BE2C (cell line): ENCODE measurements around the gene PRPF6.

ENCODE experiments used
- DNase-seq: peaks from one replicate; pipeline ENCODE4 v3.0.0-alpha.2; 2020
- H3K27me3 ChIP-seq: fragments of 250-450 bp; sonication (Bioruptor Pico); 2 replicates; pipeline ENCODE4 v1.5.1; 2020; ENCODE audit warnings: mild to moderate bottlenecking
- H3K36me3 ChIP-seq: fragments of 250-450 bp; sonication (Bioruptor Pico); 2 replicates; pipeline ENCODE4 v1.5.1; 2020; ENCODE audit warnings: mild to moderate bottlenecking
- H3K4me1 ChIP-seq: fragments of 250-450 bp; sonication (Bioruptor Pico); 2 replicates; pipeline ENCODE4 v1.5.1; 2020
- H3K4me3 ChIP-seq: 2 replicates; pipeline ENCODE4 v1.5.1; 2011; ENCODE audit warnings: low read depth, low read length
- H3K9me3 ChIP-seq: fragments of 250-450 bp; sonication (Bioruptor Pico); 2 replicates; pipeline ENCODE4 v1.5.1; 2020
- TF ChIP-seq, protein P1 (sequence below): IDR thresholded peaks from 2 replicates; pipeline ENCODE4 v1.5.1; 2012; ENCODE audit warnings: mild to moderate bottlenecking, low read depth, low read length

Gene PRPF6

DNA sequence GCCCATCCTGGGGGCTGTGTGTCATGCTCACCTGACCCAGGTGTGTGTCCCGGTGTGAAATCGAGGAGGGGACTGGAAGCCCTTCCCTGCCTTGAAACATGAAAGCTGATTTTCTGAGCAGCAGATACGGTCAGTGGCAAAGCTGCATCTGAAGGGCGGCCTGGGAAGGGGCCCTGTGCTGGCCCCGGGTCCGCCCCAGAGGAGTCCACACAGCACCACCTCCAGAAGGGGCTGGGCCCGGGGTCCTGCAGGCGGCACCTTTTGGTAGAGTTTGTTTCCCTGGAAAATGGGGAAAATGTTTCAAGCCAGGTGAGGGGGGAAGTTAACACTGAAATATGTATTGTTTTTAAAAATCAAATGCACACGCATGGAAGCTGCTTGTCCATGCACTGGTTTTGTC is 45.5 kb upstream of the PRPF6 start:
- Histone ChIP-seq H3K4me3 (no peak overlapping the region), H3K27me3 (no peaks in the 10 kb centered on the region), H3K9me3 (no peaks in the 10 kb centered on the region), H3K36me3 (peaks cover 61% of the 10 kb centered on the region), H3K4me1 (no peaks in the 10 kb centered on the region)
- no peak for DNase-seq
- TF ChIP-seq, protein P1, sequence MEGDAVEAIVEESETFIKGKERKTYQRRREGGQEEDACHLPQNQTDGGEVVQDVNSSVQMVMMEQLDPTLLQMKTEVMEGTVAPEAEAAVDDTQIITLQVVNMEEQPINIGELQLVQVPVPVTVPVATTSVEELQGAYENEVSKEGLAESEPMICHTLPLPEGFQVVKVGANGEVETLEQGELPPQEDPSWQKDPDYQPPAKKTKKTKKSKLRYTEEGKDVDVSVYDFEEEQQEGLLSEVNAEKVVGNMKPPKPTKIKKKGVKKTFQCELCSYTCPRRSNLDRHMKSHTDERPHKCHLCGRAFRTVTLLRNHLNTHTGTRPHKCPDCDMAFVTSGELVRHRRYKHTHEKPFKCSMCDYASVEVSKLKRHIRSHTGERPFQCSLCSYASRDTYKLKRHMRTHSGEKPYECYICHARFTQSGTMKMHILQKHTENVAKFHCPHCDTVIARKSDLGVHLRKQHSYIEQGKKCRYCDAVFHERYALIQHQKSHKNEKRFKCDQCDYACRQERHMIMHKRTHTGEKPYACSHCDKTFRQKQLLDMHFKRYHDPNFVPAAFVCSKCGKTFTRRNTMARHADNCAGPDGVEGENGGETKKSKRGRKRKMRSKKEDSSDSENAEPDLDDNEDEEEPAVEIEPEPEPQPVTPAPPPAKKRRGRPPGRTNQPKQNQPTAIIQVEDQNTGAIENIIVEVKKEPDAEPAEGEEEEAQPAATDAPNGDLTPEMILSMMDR = no peak

DNA sequence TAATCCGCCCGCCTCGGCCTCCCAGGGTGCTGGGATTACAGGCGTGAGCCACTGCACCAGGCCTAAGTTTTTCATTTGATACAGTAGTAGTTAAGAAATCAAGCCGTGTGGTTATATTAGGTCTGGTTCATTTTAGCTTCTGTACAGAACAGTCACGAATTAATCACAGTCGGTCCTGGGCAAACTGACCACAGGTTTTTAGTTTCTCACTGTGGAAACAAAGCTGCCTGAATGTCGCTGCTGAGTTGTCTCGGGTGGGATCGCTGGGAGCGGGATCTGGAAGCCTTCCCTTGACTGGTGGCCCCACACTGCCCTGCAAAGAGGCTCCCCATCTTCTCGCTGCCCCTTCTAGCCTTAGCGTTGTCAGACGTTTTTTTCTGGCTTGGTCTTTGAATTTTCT is 43.3 kb upstream of the PRPF6 start:
- Histone ChIP-seq H3K36me3 (peaks cover 55% of the 10 kb centered on the region), H3K9me3 (no peaks in the 10 kb centered on the region), H3K4me3 (no peak overlapping the region), H3K4me1 (no peaks in the 10 kb centered on the region), H3K27me3 (no peaks in the 10 kb centered on the region)
- DNase-seq = no peak
- TF ChIP-seq, protein P1 = no peak

DNA sequence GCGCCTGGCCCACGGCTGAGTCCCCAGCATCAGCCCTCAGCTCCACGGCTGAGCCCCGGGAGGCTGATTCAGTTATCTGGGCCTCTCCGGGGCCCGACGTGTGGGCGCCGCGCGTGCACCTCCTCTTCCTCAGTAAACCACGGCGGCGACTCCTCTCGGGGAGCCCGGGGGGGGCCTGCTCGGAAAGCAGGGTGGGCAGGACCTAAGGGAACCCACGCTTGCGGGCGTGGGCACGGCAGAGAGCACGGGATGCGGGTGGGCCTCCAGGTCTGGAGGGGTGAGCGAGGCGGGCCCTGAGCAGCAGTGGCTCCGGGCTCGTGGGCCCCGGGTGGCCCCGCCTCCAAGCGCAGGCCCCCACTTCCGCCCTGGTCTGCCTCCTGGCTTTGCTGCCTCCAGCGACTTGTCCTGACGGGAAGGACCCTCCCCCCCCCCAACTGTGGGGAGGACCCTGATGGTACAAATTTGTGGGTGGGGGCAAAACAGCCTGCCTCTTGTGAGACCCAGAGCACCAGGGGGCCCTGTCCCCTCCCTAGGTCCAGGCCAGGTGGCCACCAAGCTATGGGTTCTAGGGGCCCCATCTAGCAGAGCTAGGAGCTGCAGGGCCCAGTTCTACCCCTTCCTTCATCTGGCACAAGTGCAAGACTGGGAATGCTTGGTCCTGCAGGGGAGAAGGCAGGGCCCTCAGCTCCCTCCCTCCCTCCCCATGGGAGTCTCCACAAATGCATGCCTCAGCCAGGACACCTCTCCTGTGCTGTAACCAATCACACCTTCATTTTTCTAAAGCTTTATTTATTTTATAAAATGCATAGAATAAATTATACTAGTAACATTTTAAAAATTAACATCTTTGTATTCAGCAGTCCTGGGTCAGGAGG is 41.6 kb upstream of the PRPF6 start:
- Histone ChIP-seq H3K4me1 (no peaks in the 10 kb centered on the region), H3K4me3 (no peak overlapping the region), H3K9me3 (no peaks in the 10 kb centered on the region), H3K27me3 (no peaks in the 10 kb centered on the region), H3K36me3 (peaks cover 66% of the 10 kb centered on the region)
- TF ChIP-seq, protein P1 = no peak
- DNase-seq = no peak

DNA sequence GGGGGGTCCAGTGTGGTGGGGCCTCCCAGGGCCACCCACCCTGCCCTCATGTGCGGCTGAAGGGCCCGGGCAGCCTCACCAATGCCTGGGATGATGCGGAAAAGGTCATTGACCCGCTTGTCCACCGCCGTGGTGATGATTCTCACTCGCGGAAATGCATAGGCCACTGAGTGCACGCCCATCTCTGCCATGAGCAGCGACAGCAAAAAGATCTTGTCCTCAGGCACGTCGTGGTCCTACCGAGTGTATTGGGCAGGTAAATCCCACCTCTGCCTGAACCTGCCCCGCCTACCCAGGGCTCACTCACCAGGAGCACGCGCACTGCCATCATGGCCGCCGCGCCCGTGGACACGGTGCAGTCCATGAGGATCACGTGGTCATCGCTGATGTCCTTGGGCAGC is 40.9 kb upstream of the PRPF6 start:
- Histone ChIP-seq H3K4me3 (no peak overlapping the region), H3K4me1 (no peaks in the 10 kb centered on the region), H3K9me3 (no peaks in the 10 kb centered on the region), H3K27me3 (no peaks in the 10 kb centered on the region), H3K36me3 (peaks cover 66% of the 10 kb centered on the region)
- DNase-seq = no peak
- TF ChIP-seq, protein P1 = no peak

DNA sequence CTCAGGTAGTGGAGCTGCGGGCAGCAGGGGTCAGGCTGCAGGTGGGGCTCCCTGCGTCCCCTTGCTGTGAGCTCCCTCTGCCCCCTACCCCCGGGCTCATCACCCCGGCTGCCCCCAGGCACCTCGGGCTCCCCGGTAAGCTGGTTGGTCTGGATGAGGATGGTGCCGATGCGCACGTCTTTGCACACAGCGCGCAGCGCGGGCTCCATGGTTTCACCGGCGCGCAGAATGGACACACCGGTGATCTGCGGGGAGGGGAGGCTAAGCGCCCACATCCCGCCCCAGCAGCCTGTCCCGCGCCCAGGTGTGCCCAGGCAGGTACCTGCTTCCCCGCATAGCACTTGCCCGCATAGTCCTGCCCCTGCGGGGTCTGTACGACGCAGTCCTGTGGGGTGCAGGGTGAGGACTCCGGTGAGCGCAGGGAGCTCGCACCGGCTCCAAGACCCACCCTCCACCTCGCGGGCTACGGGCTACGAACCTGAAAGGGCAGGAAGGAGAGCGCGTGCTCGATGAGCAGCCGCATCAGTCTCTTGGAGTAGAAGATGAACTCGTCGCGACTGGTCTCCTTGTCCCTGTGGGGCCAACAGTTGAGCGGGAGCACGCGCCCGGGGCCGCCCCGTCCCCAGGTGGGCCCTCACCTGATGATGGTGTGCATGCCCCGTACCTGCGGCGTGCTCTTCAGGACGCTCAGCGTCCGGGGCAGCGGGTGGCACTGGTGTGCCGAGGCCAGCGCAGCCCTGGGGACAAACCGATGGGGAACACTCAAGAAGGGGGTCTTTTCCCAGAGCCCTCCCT is 40.3 kb upstream of the PRPF6 start:
- TF ChIP-seq, protein P1 = no peak
- no peaks in the 10 kb centered on the region for H3K4me1 ChIP-seq
- H3K4me3 ChIP-seq = no peak overlapping the region
- H3K9me3 ChIP-seq = no peaks in the 10 kb centered on the region
- no peaks in the 10 kb centered on the region for H3K27me3 ChIP-seq
- H3K36me3 ChIP-seq = peaks cover 66% of the 10 kb centered on the region
- no peak for DNase-seq
